ENCODE measurements around the gene CTTNBP2NL. TPM values are rescaled to one million over a fixed set of nuclear protein-coding genes. Genes with fewer than 3 reads are reported as not detected.

CTTNBP2NL gene
- total RNA-seq, 1 experiment from 2014 or later = 38.8 TPM

DNA sequence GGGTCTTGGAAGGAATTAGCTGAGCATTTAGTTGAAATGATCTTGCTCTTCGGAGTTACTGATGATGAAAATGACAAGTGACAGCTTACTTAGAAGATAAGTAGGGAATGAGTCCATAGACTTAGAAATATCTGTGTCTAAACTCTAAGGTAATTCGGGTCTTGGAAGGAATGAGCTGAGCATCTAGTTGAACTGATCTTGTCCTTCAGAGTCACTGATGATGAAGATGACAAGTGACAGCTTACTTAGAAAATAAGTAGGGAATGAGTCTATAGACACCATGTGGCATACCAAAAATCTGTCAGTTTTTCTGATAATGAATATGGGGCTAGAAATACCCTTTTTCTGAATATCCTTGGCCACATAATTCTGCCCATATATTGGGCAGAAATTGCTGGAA, 14.7 kb downstream of the CTTNBP2NL start:
- Histone ChIP-seq H4K8ac (replicated peaks; ENCODE audit: insufficient read length, low read depth, low read length) (no peak overlapping the region), H3K79me2 (ENCODE audit: insufficient read depth, low read length) (0 out of 2 replicates have a peak, but pooled peaks cover 3% of the 10 kb centered on the region), H4K20me1 (ENCODE audit: control insufficient read depth, insufficient read depth, insufficient read length) (no peaks in the 10 kb centered on the region), H2BK12ac (ENCODE audit: insufficient read length, low read depth, low read length) (no peak overlapping the region), H2AK5ac (ENCODE audit: insufficient read length, low read length) (no peak overlapping the region), H3T11ph (ENCODE audit: low read length) (no peak overlapping the region), H2AFZ (ENCODE audit: low read length) (no peak overlapping the region), H3K4me2 (ENCODE audit: insufficient read depth, insufficient read length, low read length) (no peak overlapping the region), H2BK120ac (ENCODE audit: low read depth, low read length, poor library complexity, severe bottlenecking) (no peak overlapping the region), H3K23me2 (ENCODE audit: insufficient read length, low read depth, low read length, poor library complexity, severe bottlenecking) (no peaks in the 10 kb centered on the region), H2BK5ac (ENCODE audit: insufficient read length, low read length) (no peak overlapping the region), H3K27ac (ENCODE audit: insufficient read length, low read depth, low read length) (no peak overlapping the region), H3K9ac (ENCODE audit: extremely low read depth, insufficient read length, low read length) (no peak overlapping the region), H4K5ac (ENCODE audit: insufficient read length, low read depth, low read length) (no peak overlapping the region), H3K4ac (ENCODE audit: low read depth, low read length) (no peak overlapping the region), H3K9me3 (ENCODE audit: control insufficient read depth, low read depth, low read length) (no peaks in the 10 kb centered on the region), H3K4me1 (ENCODE audit: insufficient read depth, low read length) (no peaks in the 10 kb centered on the region), H3K23ac (ENCODE audit: insufficient read length, low read depth, low read length) (no peak overlapping the region), H3K56ac (ENCODE audit: insufficient read length, low read depth, low read length) (no peak overlapping the region), H3K14ac (ENCODE audit: insufficient read depth, low read length) (no peak overlapping the region), H4K91ac (ENCODE audit: insufficient read length, low read depth, low read length) (no peak overlapping the region), H2BK20ac (ENCODE audit: low read depth, low read length, poor library complexity, severe bottlenecking) (no peak overlapping the region), H2BK15ac (ENCODE audit: low read depth, low read length) (no peak overlapping the region), H3K27me3 (ENCODE audit: insufficient read depth, low read length) (no peaks in the 10 kb centered on the region), H3K18ac (ENCODE audit: insufficient read length, low read depth, low read length) (no peak overlapping the region), H3K79me1 (ENCODE audit: insufficient read depth, low read depth, low read length, poor library complexity, severe bottlenecking) (no peaks in the 10 kb centered on the region)
- Mint-ChIP-seq H3K4me3 (no peak overlapping the region), H3K36me3 (ENCODE audit: insufficient read depth in 1 of 3, low read depth in 3 of 3) (peaks cover 9 to 30% (median 28%) of the 10 kb centered on the region in 3 experiments; a peak in 6 of 7 replicates), H3K27me3 (ENCODE audit: low read depth) (no peaks in the 10 kb centered on the region), H3K4me1 (peaks cover under 1 to 2% of the 10 kb centered on the region in 2 experiments; a peak in 3 of 4 replicates), H3K9me3 (no peaks in the 10 kb centered on the region), H3K27ac (no peak overlapping the region)
- no CpG with 5 or more reads among the region's 2 CpGs for WGBS (ENCODE audit: extremely low coverage, insufficient read length, low lambda C conversion rate)
- DNase-seq = no peak
- TF ChIP-seq, protein P1, sequence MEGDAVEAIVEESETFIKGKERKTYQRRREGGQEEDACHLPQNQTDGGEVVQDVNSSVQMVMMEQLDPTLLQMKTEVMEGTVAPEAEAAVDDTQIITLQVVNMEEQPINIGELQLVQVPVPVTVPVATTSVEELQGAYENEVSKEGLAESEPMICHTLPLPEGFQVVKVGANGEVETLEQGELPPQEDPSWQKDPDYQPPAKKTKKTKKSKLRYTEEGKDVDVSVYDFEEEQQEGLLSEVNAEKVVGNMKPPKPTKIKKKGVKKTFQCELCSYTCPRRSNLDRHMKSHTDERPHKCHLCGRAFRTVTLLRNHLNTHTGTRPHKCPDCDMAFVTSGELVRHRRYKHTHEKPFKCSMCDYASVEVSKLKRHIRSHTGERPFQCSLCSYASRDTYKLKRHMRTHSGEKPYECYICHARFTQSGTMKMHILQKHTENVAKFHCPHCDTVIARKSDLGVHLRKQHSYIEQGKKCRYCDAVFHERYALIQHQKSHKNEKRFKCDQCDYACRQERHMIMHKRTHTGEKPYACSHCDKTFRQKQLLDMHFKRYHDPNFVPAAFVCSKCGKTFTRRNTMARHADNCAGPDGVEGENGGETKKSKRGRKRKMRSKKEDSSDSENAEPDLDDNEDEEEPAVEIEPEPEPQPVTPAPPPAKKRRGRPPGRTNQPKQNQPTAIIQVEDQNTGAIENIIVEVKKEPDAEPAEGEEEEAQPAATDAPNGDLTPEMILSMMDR (conservative IDR thresholded peaks at IDR 0.05) = no peak
